Measurements from ENCODE around the gene CCDC179.

CCDC179 gene

GRCh38 chr11:22884217-22884616 is 23.9 kb upstream of the CCDC179 start:
- DNase-seq: no peak

GRCh38 chr11:22879630-22880029 is 19.4 kb upstream of the CCDC179 start:
- no peak overlapping the region for H3K4me3 ChIP-seq (ENCODE audit: low read depth, low read length)
- no peak for DNase-seq
- no peaks in the 10 kb centered on the region for H3K27me3 ChIP-seq
- no peaks in the 10 kb centered on the region for H3K4me1 ChIP-seq
- H3K36me3 ChIP-seq: no peaks in the 10 kb centered on the region
- no peaks in the 10 kb centered on the region for H3K9me3 ChIP-seq
- no peak for TF ChIP-seq CTCF (IDR thresholded peaks at IDR 0.05; ENCODE audit: low read depth, low read length)

More at GRCh38 chr11:22884217-22884616, 23.9 kb upstream of the CCDC179 start:
- no peaks in the 10 kb centered on the region for H3K27me3 ChIP-seq
- no peaks in the 10 kb centered on the region for H3K36me3 ChIP-seq
- no peaks in the 10 kb centered on the region for H3K9me3 ChIP-seq
- no peak for TF ChIP-seq CTCF (IDR thresholded peaks at IDR 0.05; ENCODE audit: low read depth, low read length)
- no peaks in the 10 kb centered on the region for H3K4me1 ChIP-seq
- H3K4me3 ChIP-seq (ENCODE audit: low read depth, low read length): no peak overlapping the region

GRCh38 chr11:22878604-22879003 is 18.3 kb upstream of the CCDC179 start:
- Histone ChIP-seq H3K27me3 (no peaks in the 10 kb centered on the region), H3K36me3 (no peaks in the 10 kb centered on the region), H3K4me1 (no peaks in the 10 kb centered on the region), H3K4me3 (ENCODE audit: low read depth, low read length) (no peak overlapping the region), H3K9me3 (no peaks in the 10 kb centered on the region)
- no peak for TF ChIP-seq CTCF (IDR thresholded peaks at IDR 0.05; ENCODE audit: low read depth, low read length)
- DNase-seq: no peak

- H3K36me3 ChIP-seq: no peaks in the 10 kb centered on the region
- H3K27me3 ChIP-seq: no peaks in the 10 kb centered on the region
- TF ChIP-seq CTCF (IDR thresholded peaks at IDR 0.05; ENCODE audit: low read depth, low read length): no peak
- H3K4me1 ChIP-seq: no peaks in the 10 kb centered on the region
- H3K4me3 ChIP-seq (ENCODE audit: low read depth, low read length): no peak overlapping the region
- DNase-seq: no peak
- H3K9me3 ChIP-seq: no peaks in the 10 kb centered on the region
Observed at GRCh38 chr11:22878039-22878438, 17.8 kb upstream of the CCDC179 start.

- Histone ChIP-seq H3K9me3 (no peaks in the 10 kb centered on the region), H3K4me3 (ENCODE audit: low read depth, low read length) (no peak overlapping the region), H3K4me1 (no peaks in the 10 kb centered on the region), H3K36me3 (no peaks in the 10 kb centered on the region), H3K27me3 (no peaks in the 10 kb centered on the region)
- DNase-seq: peak; percentile 60
- peak; percentile 62 for TF ChIP-seq CTCF (IDR thresholded peaks at IDR 0.05; ENCODE audit: low read depth, low read length)
Observed at GRCh38 chr11:22875869-22876473, 15.7 kb upstream of the CCDC179 start.

GRCh38 chr11:22869325-22869724 is 9.1 kb upstream of the CCDC179 start:
- no peak for TF ChIP-seq CTCF (IDR thresholded peaks at IDR 0.05; ENCODE audit: low read depth, low read length)
- no peaks in the 10 kb centered on the region for H3K4me1 ChIP-seq
- no peaks in the 10 kb centered on the region for H3K27me3 ChIP-seq
- no peak overlapping the region for H3K4me3 ChIP-seq (ENCODE audit: low read depth, low read length)
- no peaks in the 10 kb centered on the region for H3K36me3 ChIP-seq
- no peak for DNase-seq
- no peaks in the 10 kb centered on the region for H3K9me3 ChIP-seq
